GM08714 (cell line): ENCODE results near the gene SPHK1.
"Not testable (repeated sequence)": the region's sequence is repeated elsewhere in the genome, so short reads cannot be mapped to it uniquely, and the experiment has no call there.

Experiments used
- H3K4me3 ChIP-seq: fragments of 200-500 bp; sonication (Bioruptor generic); 2 replicates; pipeline ENCODE4 v1.5.1; 2014; ENCODE audit warnings: mild to moderate bottlenecking, low read length, inconsistent platforms
- ZNF274 ChIP-seq: IDR thresholded peaks from 2 replicates; pipeline ENCODE4 v1.6.1; 2012; ENCODE audit warnings: mild to moderate bottlenecking, low read depth, low read length

SPHK1 gene

DNA sequence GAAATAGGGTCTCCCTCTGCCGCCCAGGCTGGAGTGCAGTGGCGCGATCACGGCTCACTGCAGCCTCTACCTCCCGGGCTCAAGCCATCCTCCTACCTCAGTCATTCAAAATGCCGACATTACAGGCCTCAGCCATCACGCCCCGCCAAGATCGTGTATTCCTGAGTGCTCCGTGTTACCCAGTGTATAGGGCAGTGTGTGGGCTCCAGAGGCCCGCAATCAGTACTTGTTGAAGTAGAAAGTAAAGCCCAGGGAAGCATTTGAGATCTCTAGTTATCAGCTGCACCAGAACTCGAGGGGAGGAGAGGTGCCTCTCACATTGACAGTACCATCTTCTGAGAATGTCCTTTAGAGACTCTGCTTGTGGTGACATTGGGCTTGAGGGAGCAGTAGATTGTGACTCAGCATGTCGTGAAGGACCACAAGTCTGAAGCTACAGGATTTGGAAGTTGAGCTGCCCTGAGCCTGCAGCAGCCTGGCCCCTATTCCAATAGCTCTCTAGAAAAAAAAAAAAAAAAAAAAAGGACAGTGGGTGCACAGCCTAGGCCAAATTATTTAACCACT is 29.6 kb upstream of the SPHK1 start:
- H3K4me3 ChIP-seq = no peak overlapping the region
- no peak for TF ChIP-seq ZNF274

DNA sequence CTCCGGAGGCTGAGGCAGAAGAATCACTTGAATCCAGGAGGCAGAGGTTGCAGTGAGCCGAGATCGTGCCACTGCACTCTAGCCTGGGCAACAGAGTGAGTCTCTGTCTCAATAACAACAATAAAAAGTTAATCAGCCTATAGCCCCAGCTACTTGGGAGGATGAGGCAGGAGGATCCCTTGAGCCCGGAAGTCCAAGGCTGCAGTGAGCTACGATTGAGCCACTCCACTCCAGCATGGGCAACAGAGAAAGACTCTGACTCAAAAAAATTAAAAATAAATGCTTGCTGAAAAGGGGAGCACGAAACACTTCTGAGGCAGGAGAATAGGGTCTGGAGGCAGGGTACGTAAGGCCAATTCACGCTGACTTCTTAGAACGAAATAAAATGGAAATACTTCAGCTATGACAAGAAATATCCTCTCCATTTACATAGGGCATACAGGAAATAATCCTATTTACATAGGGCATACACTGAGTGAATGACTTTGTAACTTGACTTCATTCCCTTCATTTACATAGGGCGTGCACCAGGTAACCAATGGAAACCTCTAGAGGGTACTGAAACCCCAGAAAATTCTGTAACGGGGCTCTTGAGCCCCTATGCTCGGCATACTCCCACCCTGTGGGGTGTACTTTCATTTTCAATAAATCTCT is 27.5 kb upstream of the SPHK1 start:
- TF ChIP-seq ZNF274 = no peak
- no peak overlapping the region for H3K4me3 ChIP-seq

DNA sequence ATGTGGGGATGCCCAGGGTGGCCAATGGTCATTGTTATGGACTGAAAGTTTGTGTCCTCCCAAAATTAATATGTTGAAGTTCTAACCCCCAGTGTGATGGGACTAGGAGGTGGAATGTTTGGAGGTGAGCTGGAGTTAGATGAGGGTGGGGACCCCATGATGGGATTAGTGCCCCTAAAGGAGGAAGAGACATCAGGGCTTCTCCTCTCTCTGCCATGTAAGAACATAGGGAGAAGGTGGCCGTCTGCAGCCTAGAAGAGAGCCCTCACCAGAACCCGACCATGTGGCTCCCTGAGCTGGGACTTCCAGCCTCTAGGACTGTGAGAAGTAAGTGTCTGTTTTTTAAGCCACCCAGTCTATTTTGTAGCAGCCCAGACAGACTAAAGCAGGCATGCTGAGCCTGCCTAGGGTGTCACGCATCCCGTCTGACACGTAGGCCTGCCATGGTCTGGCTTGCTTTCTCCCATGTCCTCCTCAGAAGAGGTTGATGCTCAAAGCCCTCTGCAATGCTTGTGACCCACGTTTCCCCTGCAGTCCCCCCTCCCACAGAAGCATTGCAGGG is 26.7 kb upstream of the SPHK1 start:
- H3K4me3 ChIP-seq = no peak overlapping the region
- no peak for TF ChIP-seq ZNF274

DNA sequence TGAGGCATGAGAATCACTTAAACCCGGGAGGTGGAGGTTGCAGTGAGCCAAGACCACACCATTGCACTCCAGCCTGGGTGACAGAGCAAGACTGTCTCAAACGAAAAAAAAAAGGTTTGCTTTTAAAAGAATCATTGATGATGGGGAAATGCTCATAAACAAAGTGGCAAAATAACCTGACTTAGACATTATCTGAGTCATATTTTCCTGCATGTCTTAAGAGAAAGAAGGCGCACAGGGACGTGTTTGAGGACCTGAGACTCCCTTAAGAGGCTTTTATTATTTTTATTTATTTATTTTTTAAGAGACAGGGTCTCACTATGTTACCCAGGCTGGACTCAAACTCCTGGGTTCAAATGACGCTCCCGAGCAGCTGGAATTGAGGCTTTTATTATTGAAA is 25.0 kb upstream of the SPHK1 start:
- TF ChIP-seq ZNF274 = no peak
- no peak overlapping the region for H3K4me3 ChIP-seq

DNA sequence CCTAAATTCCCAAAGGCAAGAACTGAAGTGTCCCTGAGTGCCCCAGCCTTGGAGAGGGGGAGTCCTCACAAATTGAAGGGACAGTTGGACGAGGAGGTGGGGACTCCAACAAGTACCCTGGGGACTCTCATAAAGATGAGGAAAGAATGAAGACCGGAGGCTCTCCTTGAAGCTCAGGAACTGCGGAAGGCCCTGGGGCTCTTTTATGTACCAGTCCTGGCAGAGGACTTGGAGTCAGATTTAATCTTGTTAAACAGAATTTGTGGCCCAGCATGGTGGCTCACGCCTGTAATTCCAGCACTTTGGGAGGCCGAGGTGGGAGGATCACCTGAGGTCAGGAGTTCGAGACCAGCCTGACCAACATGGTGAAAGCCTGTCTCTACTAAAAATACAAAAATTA is 24.6 kb upstream of the SPHK1 start:
- H3K4me3 ChIP-seq = not testable (repeated sequence)

DNA sequence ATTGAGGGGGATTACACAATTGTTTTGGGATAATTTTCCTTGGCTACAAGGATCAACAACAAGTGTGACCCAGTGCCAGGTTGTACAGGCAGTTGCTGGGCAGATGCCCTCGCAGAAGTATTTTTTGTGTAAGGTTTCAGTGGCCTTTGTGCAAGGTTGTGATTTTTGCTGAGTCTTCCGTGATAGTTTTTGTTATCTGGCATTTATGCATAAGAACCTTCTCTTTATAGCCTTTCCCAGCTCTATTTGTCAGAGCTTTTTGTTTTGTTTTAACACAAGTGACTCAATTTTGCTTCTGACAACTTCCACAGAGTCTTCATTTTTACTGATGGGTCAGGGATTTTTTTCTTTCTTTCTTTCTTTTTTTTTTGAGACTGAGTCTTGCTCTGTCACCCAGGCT is 23.9 kb upstream of the SPHK1 start:
- no peak for TF ChIP-seq ZNF274
- H3K4me3 ChIP-seq = no peak overlapping the region

DNA sequence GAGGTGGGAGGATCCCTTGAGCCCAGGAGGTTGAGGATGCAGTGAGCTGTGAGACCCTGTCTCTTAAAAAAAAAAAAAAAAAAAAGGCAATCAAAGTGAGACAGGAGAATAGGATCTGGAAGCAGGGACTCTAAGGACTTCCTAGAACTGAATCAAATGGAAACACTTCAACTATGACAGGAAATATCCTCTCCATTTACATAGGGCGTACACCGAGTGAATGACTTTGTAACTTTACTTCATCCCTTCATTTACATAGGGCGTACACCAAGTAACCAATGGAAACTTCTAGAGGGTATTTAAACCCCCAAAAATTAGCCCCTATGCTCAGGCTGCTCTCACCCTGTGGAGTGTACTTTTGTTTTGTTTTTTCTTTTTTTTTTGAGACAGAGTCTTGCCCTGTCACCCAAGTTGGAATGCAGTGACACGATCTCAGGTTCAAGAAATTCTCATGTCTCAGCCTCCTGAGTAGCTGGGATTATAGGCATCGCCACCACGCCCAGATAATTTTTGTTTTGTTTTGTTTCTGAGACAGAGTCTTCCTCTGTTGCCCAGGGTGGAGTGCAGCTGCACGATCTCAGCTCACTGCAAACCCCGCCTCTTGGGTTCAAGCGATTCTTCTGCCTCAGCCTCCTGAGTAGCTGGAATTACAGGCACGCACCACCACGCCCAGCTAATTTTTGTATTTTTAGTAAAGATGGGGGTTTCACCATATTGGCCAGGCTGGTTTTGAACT is 21.1 kb upstream of the SPHK1 start:
- no peak overlapping the region for H3K4me3 ChIP-seq
- TF ChIP-seq ZNF274 = no peak

DNA sequence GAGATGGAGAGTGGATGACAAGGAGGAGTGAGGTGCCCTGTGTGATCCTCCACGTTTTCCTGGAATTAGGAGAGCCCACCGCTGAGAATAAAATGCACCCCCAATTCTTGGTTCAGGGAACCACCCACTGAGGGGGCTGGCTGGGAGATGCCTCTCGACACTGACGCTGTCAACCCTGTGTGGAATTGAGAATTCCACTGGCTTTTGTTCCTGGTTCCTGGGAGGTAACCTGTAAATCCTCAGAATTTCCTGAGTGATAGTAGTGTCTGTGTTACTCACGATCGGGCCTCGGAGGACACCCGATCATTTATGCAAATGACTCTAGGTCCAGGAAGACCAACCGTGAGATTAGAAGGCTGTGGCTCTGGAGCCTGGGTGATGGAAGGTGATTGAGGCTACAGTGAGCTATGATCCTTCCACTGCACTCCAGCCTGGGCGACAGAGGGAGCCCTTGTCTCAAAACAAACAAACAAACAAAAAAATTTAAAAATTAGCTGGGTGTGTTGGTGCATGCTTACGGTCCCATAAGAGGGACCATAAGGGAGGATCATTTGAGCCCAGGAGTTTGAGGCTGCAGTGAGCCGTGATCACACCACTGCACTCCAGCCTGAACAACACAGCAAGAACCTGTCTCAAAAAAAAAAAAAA is 19.0 kb upstream of the SPHK1 start:
- no peak for TF ChIP-seq ZNF274
- H3K4me3 ChIP-seq = no peak overlapping the region

DNA sequence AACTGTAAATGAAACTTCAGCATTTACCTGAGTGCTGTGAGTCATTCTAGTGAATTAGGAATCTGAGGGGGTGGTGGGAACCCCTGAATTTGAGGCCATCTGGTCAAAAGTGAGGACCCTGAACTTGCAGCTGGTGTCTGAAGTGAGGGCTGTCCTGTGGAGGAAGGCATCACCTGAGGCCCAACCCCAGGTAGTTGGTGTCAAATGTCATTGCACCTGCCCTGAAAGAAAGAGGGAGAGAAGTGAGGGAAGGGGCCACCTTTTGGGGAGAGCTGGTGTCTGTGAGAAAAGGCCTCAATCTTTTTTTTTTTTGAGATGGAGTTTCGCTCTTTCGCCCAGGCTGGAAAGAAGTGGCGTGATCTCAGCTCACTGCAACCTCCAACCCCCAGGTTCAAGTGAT is 18.2 kb upstream of the SPHK1 start:
- no peak overlapping the region for H3K4me3 ChIP-seq
- TF ChIP-seq ZNF274 = no peak

DNA sequence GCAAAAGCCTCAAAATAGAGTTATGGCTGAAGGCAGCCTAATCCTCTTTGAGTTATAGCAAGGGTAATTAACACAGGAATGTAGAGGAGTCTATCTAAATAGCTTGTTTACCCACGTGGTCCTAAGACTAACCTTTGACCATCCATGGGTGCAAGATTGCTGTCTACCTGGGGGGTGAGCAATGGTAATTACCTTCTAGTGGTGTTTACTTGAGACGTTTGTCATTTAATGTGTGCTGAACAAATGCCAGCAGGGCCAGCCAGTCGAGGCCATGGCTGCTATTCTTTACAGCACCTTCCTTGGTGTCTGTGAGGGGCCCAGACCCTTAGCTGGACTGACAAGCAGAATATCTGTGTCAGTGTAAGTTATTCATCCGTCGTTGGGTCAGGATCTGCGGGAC is 16.8 kb upstream of the SPHK1 start:
- no peak for TF ChIP-seq ZNF274

DNA sequence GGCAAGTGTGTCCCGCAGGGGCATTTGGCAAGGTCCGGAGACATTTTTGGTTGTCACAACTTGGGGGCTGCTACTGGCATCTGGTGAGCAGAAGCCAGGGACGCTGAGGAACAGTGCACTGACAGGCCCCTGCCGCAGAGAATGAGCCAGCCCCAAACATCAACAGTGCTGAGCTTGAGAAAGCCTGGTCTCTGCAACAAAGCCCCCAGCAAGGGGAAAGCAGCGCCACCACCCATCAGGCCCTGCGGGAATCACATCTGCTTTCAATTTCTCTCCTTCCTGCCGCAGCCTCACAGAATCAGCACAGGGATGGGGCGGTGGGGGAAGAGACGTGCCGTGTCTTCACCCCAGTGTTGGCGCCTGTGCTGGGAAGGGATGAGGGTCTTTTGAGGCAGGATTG is 15.9 kb upstream of the SPHK1 start:
- TF ChIP-seq ZNF274 = no peak
- H3K4me3 ChIP-seq = no peak overlapping the region

More for the DNA sequence above, 16.8 kb upstream of the SPHK1 start:
- no peak overlapping the region for H3K4me3 ChIP-seq

DNA sequence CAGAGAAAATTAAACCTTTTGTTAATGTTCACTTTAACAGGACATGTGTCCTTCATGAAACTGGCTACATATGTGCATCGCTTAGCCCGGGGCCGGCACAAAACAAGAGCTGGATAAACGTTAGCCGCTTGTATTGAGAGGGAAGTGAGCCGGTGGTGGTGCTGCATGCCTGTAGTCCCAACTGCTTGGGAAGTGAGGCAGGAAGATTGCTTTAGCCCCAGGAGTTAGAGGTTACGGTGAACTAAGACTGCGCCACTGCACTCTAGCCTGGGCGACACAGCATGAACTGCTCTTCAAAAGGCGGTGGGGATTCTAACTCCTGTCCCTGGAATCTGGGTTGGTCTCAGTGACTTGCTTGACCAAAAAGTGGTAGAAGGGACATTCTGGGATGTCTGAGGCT is 15.0 kb upstream of the SPHK1 start:
- TF ChIP-seq ZNF274 = no peak
- H3K4me3 ChIP-seq = no peak overlapping the region

DNA sequence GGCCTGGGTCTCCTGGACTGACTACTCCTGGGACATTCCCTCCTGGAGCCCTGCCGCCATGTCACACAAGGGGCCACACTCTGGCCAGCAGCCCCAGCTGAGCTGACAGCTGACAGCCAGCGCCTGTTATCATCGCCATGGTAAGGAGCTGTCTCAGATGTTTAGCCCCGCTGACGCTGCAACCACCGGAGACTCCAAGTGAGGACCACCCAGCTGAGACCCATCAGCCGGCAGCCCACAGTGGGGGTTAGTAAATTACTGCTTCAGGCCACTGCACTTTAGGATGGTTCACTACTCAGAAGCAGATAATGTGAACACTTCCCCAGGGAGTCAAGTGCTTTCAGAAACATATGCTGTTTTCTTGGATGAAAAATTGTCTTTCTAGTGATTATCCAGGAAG is 14.6 kb upstream of the SPHK1 start:
- no peak for TF ChIP-seq ZNF274
- H3K4me3 ChIP-seq = no peak overlapping the region

DNA sequence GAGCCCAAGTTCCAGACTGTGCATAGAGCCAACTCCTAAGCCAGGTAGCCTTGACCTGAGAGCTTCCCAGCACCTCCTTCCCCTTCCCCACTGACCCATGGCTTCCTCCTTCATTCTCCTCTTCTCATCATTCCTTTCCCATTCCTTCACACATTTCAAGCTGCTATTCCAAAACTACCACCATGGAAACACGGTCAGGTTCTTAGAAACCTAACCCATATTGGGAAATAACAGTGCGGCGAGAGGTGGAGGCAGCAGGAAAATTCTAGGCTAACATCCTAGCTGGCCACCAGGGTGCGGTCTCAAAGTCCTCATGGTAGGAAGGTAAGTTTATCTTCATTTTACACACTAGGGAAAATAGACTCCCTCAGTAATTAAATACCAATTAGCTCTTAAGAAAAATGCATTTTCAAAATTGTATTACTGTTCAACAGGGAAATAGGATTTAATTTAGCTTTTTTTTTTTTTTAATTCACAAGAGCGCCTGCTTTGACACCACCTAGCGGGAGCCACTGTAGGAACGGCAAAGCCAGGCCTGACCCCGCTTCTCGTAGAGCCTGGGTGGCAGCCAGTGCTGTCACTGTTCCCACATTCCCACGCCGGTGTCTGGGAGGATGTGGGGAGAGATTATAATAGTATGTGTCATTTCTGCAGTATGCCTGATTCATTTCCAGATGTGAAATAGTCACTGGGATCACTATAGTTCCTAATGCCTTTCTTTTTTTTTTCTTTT is 14.0 kb upstream of the SPHK1 start:
- H3K4me3 ChIP-seq = no peak overlapping the region
- no peak for TF ChIP-seq ZNF274
